NOMO-1 (cell line): ENCODE data around the gene FBP2.
"Not testable (repeated sequence)": the region's sequence is repeated elsewhere in the genome, so short reads cannot be mapped to it uniquely, and the experiment has no call there.

ENCODE experiments used
- DNase-seq, 2 experiments: peaks; one replicate each; lab custom pipeline; 2025; ENCODE audit not compliant: unreplicated experiment in 2 of 2; lab: John Stamatoyannopoulos, UW

FBP2 gene

DNA sequence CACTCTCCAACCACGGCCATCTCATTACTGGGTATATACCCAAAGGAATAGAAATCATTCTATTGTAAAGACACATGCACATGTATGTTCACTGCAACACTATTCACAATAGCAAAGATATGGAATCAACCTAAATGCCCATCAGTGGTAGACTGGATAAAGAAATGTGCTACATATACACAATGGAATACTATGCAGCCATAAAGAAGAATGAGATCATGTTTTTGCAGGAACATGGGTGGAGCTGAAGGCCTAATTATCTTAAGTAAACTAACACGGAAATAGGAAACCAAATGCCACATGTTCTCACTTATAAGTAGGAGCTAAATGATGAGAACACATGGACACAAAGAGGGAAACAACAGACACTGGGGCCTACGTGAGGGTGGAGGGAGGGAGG, 29.3 kb downstream of the FBP2 start:
- not testable (repeated sequence) for DNase-seq

DNA sequence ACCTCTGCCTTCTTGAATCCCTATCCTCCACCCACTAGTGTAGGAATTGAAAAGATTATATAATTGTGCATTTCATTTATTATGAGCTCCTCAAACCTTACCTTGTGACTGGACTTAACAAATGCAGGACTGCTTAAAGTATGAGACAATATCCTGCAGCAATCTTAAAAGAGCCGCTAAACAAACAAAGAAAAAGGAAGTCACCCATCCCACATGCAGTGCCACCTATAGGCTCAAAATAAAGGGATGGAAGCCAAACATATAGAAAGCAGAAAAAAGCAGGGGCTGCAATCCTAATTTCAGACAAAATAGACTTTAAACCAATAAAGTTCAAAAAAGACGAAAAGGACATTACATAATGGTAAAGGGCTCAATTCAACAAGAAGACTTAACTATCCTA, 30.1 kb downstream of the FBP2 start:
- peak; percentile 25 to 34 for DNase-seq

GRCh38 chr9:94560237-94560636, 33.4 kb downstream of the FBP2 start:
- DNase-seq = no peak

DNA sequence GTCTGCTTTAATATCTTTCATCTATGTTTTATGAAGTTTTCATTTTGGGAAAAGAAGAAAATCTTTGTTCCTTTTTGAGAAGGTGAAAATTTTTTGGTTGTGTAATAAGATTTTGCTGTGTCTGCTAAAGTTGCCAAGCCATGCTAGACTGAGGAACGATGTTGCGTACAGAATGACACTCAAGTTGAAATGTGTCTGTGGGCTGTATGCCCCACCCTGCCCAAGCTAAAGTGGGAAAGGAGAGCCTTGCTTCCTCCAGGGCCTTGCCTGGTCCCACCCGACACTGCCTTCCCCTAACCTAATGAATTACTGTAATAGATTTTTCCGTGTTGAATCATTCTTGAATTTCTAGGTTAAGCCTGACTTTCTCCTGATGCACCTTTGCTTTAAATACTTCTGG, 36.2 kb downstream of the FBP2 start:
- no peak for DNase-seq

GRCh38 chr9:94554439-94555331, 38.9 kb downstream of the FBP2 start, which contains the start of gene PCAT7:
PCAT7 (plus strand) TSS chr9:94555083.
- DNase-seq = peak; percentile 87 to 90

- DNase-seq = no peak
Measured at GRCh38 chr9:94554078-94554438, 39.6 kb downstream of the FBP2 start.

- DNase-seq = no peak
Measured at GRCh38 chr9:94553029-94553938, 40.3 kb downstream of the FBP2 start.

DNA sequence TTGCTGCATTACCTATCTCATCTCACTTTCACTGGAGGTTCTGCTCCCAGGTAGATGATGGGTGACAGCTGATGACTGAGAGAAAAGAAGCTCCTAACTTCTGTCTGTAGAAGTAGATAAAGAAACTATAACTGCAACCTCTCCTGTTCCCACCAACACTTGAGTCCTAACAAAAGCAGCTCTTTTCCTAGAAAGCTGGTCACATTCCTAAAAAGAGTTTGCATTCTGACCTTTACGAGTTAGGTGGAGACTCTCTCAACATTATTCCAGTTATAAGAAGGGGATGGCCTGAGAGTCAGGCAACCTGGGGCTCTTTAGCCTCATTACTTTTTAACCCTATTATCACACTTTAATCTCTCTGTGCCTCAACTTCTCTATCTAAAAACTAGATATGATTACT, 47.7 kb downstream of the FBP2 start:
- no peak for DNase-seq

GRCh38 chr9:94544335-94544734, 49.3 kb downstream of the FBP2 start:
- not testable (repeated sequence) for DNase-seq

- no peak for DNase-seq
Measured at GRCh38 chr9:94538908-94539307, 54.7 kb downstream of the FBP2 start.

- DNase-seq = no peak
Measured at GRCh38 chr9:94534901-94535300, 58.7 kb downstream of the FBP2 start.

GRCh38 chr9:94533601-94534000, 60.0 kb downstream of the FBP2 start:
- DNase-seq = no peak

DNA sequence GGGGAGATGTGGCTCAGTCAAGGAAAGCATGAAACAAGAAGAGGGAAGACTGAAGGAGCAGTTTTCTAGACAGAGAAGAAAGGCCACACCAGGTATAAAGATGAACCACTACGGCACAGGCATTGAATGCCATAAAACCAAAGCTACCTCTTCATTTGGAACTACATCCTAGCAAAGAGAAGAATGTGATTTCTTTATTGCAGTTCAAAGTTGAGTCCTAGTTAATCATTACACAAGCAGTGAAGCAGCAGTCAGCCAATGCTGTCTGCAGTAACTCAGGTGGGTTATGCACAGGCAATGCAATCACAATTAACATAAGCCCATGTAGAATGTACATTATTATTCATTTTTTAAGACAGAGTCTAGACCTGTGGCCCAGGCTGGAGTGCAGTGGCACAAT, 60.5 kb downstream of the FBP2 start:
- DNase-seq = no peak

- DNase-seq = no peak
Measured at GRCh38 chr9:94528886-94529285, 64.7 kb downstream of the FBP2 start.

DNA sequence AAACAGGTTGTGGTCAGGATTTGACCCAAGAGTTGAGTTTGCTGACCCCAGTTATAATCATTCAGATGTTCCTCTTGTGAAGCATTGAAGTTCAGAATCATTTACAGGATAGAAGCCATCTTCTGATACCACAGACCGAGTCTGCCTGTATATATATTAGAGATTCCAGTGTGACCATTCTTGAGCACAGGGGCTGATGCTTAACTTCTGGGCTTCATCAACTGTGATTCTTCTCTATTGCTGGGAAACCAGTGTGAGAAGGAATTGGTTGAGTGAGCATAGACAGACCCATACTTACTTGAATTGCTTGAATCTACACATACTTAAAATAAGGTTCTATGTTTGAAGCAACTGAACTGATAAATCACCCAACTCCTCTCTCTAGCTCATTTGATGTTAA, 66.7 kb downstream of the FBP2 start:
- no peak for DNase-seq

- no peak for DNase-seq
Measured at GRCh38 chr9:94526271-94526670, 67.4 kb downstream of the FBP2 start.

- DNase-seq = no peak
Measured at GRCh38 chr9:94525396-94526035, 68.1 kb downstream of the FBP2 start.

DNA sequence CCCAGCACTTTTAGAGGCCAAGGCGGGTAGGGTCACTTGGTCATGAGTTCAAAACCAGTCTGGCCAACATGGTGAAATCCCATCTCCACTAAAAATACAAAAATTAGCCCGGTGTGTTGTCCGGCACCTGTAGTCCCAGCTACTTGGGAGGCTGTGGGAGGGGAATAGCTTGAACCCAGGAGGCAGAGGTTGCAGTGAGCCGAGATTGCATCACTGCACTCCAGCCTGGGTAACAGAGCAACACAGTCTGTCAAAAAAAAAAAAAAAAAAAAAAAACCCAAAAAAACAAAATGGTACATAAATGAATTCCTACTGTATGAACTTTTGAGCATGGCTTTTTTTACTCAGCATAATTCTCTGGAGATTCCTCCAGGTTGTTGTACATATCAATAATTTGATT, 76.4 kb downstream of the FBP2 start:
- DNase-seq = no peak

GRCh38 chr9:94514722-94515121, 78.9 kb downstream of the FBP2 start:
- no peak for DNase-seq

- no peak for DNase-seq
Measured at GRCh38 chr9:94511955-94512265, 81.7 kb downstream of the FBP2 start.
